Lower leg skin (tissue), 4 donors: Measurements from ENCODE around the gene DPT. TPM values are rescaled to one million over a fixed set of nuclear protein-coding genes. Genes with fewer than 3 reads are reported as not detected.

Source experiments
- DNase-seq, 2 donors: peaks; one replicate each; pipeline ENCODE4 v3.0.0-alpha.2; 2019; ENCODE audit warnings: low spot score in 2 of 2
- H3K4me3 ChIP-seq: fragments of 200-600 bp; sonication (generic); 2 replicates; pipeline ENCODE4 v1.5.1; 2017; ENCODE audit warnings: mild to moderate bottlenecking, low read depth; ENCODE audit not compliant: poor library complexity, severe bottlenecking
- POLR2A ChIP-seq, 2 donors: fragments of 450-650 bp; IDR thresholded peaks; one replicate each; pipeline ENCODE4 v1.6.1; 2016 to 2017; ENCODE audit warnings: antibody characterized with exemption in 2 of 2, mild to moderate bottlenecking in 1 of 2, moderate library complexity in 1 of 2
- WGBS, 2 donors: methylation state at CpG; one replicate each; pipeline ENCODE4 v1.1.5; 2018; 5-methylcytosine and 5-hydroxymethylcytosine counted together
- intact Hi-C: fragments of 100-400 bp; cut with DNase I; formaldehyde crosslinking; loops from one replicate; pipeline ENCODE4 v1.15.0; 2023; ENCODE audit warnings: low total_unique reads
- total RNA-seq, 4 donors: library from RNA; depleted of rRNA; stranded (reverse); fragments of >200 nt; gene quantifications; one replicate each; pipeline ENCODE4 v1.1.0, GENCODE V29; 2016
- TF ChIP-seq, protein P1 (sequence below), 3 donors: fragments of 450-650 bp; IDR thresholded peaks; one replicate each; pipeline ENCODE4 v1.5.1; 2016; ENCODE audit warnings: antibody characterized with exemption in 3 of 3, mild to moderate bottlenecking in 3 of 3, moderate library complexity in 2 of 3

DPT gene
- total RNA-seq, 4 donors from 2014 or later, result 6.1 to 32.9 (median 19.1) TPM

DNA sequence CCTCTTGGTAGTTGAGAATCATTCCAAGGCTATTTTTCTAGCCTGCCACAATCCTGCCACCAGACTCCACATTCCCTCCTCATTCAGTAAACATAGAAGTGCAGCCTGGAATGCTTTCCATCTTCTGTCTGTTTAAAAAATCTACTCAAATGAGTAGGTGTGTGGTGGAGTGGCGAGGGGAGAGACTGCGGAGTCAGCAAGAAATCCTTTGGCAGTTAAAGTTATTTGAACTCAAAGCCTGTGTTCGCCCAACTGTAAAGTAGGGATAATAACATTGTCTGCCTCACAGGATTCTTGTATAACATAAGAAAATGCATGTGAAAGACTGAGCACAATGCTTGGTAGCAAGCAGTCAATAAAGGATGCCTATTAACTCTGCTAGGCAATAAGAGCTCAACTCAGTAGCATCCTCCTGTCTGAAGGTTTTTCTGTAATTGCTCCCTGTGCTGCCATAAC, 22.2 kb upstream of the DPT start:
- H3K4me3 ChIP-seq, result no peak overlapping the region
- WGBS, 2 donors, result 60 to 84% methylated on average over 3 of the region's 3 CpGs
- intact Hi-C loops, result no loop called here
- no peak for DNase-seq
- no peak for TF ChIP-seq POLR2A (IDR thresholded peaks at IDR 0.05)
- TF ChIP-seq, protein P1, sequence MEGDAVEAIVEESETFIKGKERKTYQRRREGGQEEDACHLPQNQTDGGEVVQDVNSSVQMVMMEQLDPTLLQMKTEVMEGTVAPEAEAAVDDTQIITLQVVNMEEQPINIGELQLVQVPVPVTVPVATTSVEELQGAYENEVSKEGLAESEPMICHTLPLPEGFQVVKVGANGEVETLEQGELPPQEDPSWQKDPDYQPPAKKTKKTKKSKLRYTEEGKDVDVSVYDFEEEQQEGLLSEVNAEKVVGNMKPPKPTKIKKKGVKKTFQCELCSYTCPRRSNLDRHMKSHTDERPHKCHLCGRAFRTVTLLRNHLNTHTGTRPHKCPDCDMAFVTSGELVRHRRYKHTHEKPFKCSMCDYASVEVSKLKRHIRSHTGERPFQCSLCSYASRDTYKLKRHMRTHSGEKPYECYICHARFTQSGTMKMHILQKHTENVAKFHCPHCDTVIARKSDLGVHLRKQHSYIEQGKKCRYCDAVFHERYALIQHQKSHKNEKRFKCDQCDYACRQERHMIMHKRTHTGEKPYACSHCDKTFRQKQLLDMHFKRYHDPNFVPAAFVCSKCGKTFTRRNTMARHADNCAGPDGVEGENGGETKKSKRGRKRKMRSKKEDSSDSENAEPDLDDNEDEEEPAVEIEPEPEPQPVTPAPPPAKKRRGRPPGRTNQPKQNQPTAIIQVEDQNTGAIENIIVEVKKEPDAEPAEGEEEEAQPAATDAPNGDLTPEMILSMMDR (IDR thresholded peaks at IDR 0.05), result no peak

DNA sequence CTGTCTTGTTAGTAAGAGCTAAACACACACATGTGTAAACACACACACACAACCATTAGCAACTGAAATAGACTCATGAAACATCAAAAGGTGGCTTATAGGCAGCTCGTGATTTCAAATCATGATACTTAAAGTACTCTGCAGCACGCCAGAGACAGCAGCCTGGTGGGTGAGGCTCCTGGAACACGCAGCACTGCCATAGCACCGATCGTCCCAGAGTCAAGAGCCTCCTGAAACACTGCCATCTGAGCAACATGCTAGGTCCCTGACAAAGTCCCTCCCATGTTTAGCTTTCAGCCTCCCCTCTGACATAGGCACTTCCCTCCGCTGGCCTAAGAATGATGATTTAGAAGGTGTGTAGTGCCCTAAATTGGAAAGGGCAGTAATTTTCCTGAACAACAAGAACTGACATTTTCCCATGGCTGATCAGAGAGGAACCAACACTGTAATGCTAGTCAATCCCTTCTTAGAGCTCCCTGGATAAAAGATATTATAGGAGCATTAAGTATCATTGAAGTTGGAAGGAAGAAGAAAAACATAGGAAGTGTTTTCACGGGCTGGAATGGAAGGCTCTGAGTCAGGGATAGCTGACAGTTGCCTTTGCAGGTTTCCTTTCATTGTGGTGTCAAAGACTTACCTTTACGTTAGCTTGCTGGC, 14.1 kb upstream of the DPT start:
- 74 to 76% methylated on average over 8 of the region's 8 CpGs for WGBS, 2 donors
- no peak overlapping the region for H3K4me3 ChIP-seq
- no peak for TF ChIP-seq POLR2A (IDR thresholded peaks at IDR 0.05)
- TF ChIP-seq, protein P1 (IDR thresholded peaks at IDR 0.05), result no peak
- DNase-seq, result no peak
- intact Hi-C loops, result no loop called here

DNA sequence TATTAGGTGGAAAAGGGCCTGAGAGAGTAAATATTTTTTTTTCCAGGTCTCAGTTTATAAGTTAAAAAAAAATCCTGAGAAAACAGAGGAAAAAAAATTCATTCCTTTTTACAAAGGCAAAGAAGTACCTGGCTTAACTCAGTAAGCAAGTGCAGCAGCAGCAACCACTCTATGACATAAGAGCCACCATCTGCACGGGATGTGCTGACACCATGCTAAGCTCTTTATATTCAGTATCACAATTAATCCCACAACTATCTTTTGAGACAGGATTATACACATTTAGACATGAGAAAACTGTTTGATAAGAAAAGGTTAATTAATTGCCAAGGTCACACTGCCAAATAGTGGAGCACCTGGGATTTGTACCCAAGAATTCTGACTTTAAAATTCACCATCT, 13.4 kb upstream of the DPT start:
- intact Hi-C loops, result no loop called here
- TF ChIP-seq, protein P1 (IDR thresholded peaks at IDR 0.05), result no peak
- no peak for TF ChIP-seq POLR2A (IDR thresholded peaks at IDR 0.05)
- DNase-seq, result no peak
- WGBS, 2 donors, result 83 to 90% methylated on average over 1 of the region's 1 CpG
- no peak overlapping the region for H3K4me3 ChIP-seq

DNA sequence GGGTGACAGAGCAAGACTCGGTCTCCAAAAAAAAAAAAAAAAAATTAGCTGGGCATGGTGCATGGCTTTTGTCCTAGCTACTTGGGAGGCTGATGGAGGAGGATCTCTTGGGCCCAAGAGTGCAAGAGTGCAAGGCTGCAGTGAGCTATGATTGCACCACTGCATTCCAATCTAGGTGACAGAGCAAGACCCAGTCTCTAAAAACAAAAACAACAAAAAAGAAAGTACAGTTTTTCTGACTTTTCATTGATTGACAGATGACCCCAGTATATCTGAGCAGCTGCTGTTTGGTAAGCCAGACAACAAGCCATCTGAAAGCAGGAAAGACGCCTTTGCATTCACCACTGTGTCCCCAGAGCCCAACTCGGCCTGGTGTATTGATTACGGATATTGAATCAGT, 10.9 kb upstream of the DPT start:
- 95 to 97% methylated on average over 4 of the region's 4 CpGs for WGBS, 2 donors
- intact Hi-C loops, result no loop called here

DNA sequence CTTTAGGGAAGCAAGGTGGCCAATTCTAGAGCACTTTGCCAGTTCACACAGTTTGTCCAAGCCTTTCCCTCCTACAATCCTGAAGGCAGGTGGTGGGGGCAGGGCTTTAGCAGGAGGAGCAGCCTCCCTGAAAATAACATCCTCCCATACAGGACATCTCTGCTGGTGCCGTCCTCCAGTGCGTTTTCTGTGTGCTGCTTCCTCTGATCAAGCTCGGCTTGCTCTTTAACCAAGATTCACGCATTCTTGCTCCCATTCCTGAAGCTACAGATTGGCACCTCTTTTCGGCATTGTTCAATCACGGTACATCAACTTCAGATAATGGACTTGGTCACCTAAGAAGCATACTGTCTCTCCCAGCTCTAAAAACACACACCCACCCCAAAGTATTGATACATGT, 7.5 kb upstream of the DPT start:
- 84 to 89% methylated on average over 6 of the region's 6 CpGs for WGBS, 2 donors
- intact Hi-C loops, result no loop called here
- no peak overlapping the region for H3K4me3 ChIP-seq
- TF ChIP-seq, protein P1 (IDR thresholded peaks at IDR 0.05), result no peak
- no peak for TF ChIP-seq POLR2A (IDR thresholded peaks at IDR 0.05)
- DNase-seq, result no peak

More for the DNA sequence above, 10.9 kb upstream of the DPT start:
- DNase-seq, result no peak
- no peak overlapping the region for H3K4me3 ChIP-seq
- TF ChIP-seq POLR2A (IDR thresholded peaks at IDR 0.05), result no peak
- TF ChIP-seq, protein P1 (IDR thresholded peaks at IDR 0.05), result no peak

DNA sequence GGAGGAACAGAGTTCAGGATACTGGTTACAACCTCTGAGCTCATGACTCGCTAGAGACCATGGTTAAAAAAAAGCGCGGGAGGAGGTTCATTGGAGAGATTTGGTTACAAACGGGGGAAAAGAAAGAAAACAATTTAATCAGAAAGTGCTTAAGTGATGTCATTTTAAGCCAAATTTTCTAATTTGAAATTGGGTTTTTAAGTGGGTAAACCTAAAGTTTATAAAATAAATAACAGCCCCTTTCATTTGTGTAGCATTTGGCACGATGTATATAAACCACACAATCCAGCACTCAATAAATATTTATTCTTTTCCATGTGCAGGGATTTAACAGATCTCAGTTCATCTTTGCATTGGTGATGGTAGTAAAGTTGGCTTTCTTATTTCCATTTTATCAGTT, 7.0 kb upstream of the DPT start:
- no peak for TF ChIP-seq POLR2A (IDR thresholded peaks at IDR 0.05)
- TF ChIP-seq, protein P1 (IDR thresholded peaks at IDR 0.05), result no peak
- DNase-seq, result no peak
- whole genome bisulfite sequencing, 2 donors, result 75 to 83% methylated on average over 5 of the region's 5 CpGs
- intact Hi-C loops, result no loop called here
- no peak overlapping the region for H3K4me3 ChIP-seq
